H9 (cell line): Measurements from ENCODE around the gene YBX1. TPM values are rescaled to one million over a fixed set of nuclear protein-coding genes. Genes with fewer than 3 reads are reported as not detected.

ENCODE experiments used
- DNase-seq: peaks from one replicate; pipeline ENCODE4 v3.0.0-alpha.2; 2017
- H2AFZ ChIP-seq: one replicate; pipeline ENCODE4 v1.6.1; 2013; ENCODE audit warnings: mild to moderate bottlenecking, low read length, control low read depth, moderate library complexity
- H2AK5ac ChIP-seq: 2 replicates; pipeline ENCODE4 v1.6.1; 2013; ENCODE audit warnings: low read length, control low read depth, mixed read lengths; ENCODE audit not compliant: insufficient read length
- H2BK120ac ChIP-seq: one replicate; pipeline ENCODE4 v1.6.1; 2013; ENCODE audit warnings: low read depth, mild to moderate bottlenecking, low read length, control low read depth, inconsistent platforms; ENCODE audit not compliant: poor library complexity, severe bottlenecking
- H2BK12ac ChIP-seq: 2 replicates; pipeline ENCODE4 v1.6.1; 2013; ENCODE audit warnings: low read length, control low read depth, mixed read lengths, low read depth; ENCODE audit not compliant: insufficient read length
- H2BK15ac ChIP-seq: 2 replicates; pipeline ENCODE4 v1.6.1; 2013; ENCODE audit warnings: low read depth, low read length, control low read depth
- H2BK20ac ChIP-seq: one replicate; pipeline ENCODE4 v1.6.1; 2013; ENCODE audit warnings: low read depth, mild to moderate bottlenecking, low read length, control low read depth, inconsistent platforms; ENCODE audit not compliant: poor library complexity, severe bottlenecking
- H2BK5ac ChIP-seq: 2 replicates; pipeline ENCODE4 v1.6.1; 2013; ENCODE audit warnings: low read length, control low read depth, mixed read lengths; ENCODE audit not compliant: insufficient read length
- H3K14ac ChIP-seq: 2 replicates; pipeline ENCODE4 v1.6.1; 2013; ENCODE audit warnings: low read length, control low read depth; ENCODE audit not compliant: insufficient read depth
- H3K18ac ChIP-seq: 2 replicates; pipeline ENCODE4 v1.6.1; 2013; ENCODE audit warnings: low read depth, mild to moderate bottlenecking, mixed read lengths, low read length, control low read depth; ENCODE audit not compliant: insufficient read length
- H3K23ac ChIP-seq: 2 replicates; pipeline ENCODE4 v1.6.1; 2013; ENCODE audit warnings: low read length, control low read depth, mixed read lengths, low read depth; ENCODE audit not compliant: insufficient read length
- H3K23me2 ChIP-seq: 2 replicates; pipeline ENCODE4 v1.6.1; 2013; ENCODE audit warnings: low read depth, mild to moderate bottlenecking, mixed read lengths, low read length, control low read depth; ENCODE audit not compliant: insufficient read length, poor library complexity, severe bottlenecking
- H3K27ac ChIP-seq: 2 replicates; pipeline ENCODE4 v1.5.1; 2013; ENCODE audit warnings: low read length, control low read depth, mixed read lengths, low read depth; ENCODE audit not compliant: insufficient read length
- H3K27me3 ChIP-seq: 2 replicates; pipeline ENCODE4 v1.6.1; 2013; ENCODE audit warnings: low read length, control low read depth, inconsistent platforms; ENCODE audit not compliant: insufficient read depth
- H3K4ac ChIP-seq: 2 replicates; pipeline ENCODE4 v1.6.1; 2013; ENCODE audit warnings: low read depth, mild to moderate bottlenecking, control low read depth, inconsistent platforms, low read length, moderate library complexity
- H3K4me1 ChIP-seq: 2 replicates; pipeline ENCODE4 v1.6.1; 2013; ENCODE audit warnings: low read length, control low read depth, inconsistent platforms; ENCODE audit not compliant: insufficient read depth
- H3K4me2 ChIP-seq: 2 replicates; pipeline ENCODE4 v1.6.1; 2013; ENCODE audit warnings: low read length, control low read depth, mixed read lengths; ENCODE audit not compliant: insufficient read length, insufficient read depth
- H3K56ac ChIP-seq: 2 replicates; pipeline ENCODE4 v1.6.1; 2013; ENCODE audit warnings: low read depth, mild to moderate bottlenecking, mixed read lengths, low read length, control low read depth; ENCODE audit not compliant: insufficient read length
- H3K79me1 ChIP-seq: 2 replicates; pipeline ENCODE4 v1.6.1; 2013; ENCODE audit warnings: low read depth, mild to moderate bottlenecking, moderate library complexity, low read length, control low read depth, inconsistent platforms; ENCODE audit not compliant: insufficient read depth, poor library complexity, severe bottlenecking
- H3K79me2 ChIP-seq: 2 replicates; pipeline ENCODE4 v1.6.1; 2013; ENCODE audit warnings: low read length, control low read depth, inconsistent platforms; ENCODE audit not compliant: insufficient read depth
- H3K9ac ChIP-seq: 2 replicates; pipeline ENCODE4 v1.6.1; 2013; ENCODE audit warnings: low read length, control low read depth, mixed read lengths; ENCODE audit not compliant: insufficient read length; ENCODE audit errors: extremely low read depth
- H3K9me3 ChIP-seq: one replicate; pipeline ENCODE4 v1.6.1; 2013; ENCODE audit warnings: low read depth, low read length, inconsistent platforms; ENCODE audit not compliant: control insufficient read depth
- H3T11ph ChIP-seq: one replicate; pipeline ENCODE4 v1.6.1; 2013; ENCODE audit warnings: mild to moderate bottlenecking, low read length, control low read depth, inconsistent platforms
- H4K20me1 ChIP-seq: one replicate; pipeline ENCODE4 v1.6.1; 2013; ENCODE audit not compliant: control insufficient read depth, insufficient read length, insufficient read depth
- H4K5ac ChIP-seq: 2 replicates; pipeline ENCODE4 v1.6.1; 2013; ENCODE audit warnings: low read depth, mild to moderate bottlenecking, mixed read lengths, low read length, control low read depth; ENCODE audit not compliant: insufficient read length
- H4K8ac ChIP-seq: replicated peaks from 2 replicates; pipeline ENCODE4 v1.6.1; 2013; ENCODE audit warnings: low read length, control low read depth, mixed read lengths, low read depth; ENCODE audit not compliant: insufficient read length
- H4K91ac ChIP-seq: 2 replicates; pipeline ENCODE4 v1.6.1; 2013; ENCODE audit warnings: low read depth, mild to moderate bottlenecking, moderate library complexity, mixed read lengths, low read length, control low read depth; ENCODE audit not compliant: insufficient read length
- H3K27ac Mint-ChIP-seq, 3 experiments: 2 replicates in 2 of 3; 3 replicates in 1 of 3; pipeline ENCODE4 v1.8.0; 2020 to 2021; ENCODE audit warnings: mixed read lengths in 3 of 3, mild to moderate bottlenecking in 1 of 3, moderate library complexity in 1 of 3
- H3K27me3 Mint-ChIP-seq: 2 replicates; pipeline ENCODE4 v1.8.0; 2021; ENCODE audit warnings: low read depth, mild to moderate bottlenecking, moderate library complexity, mixed read lengths
- H3K36me3 Mint-ChIP-seq, 3 experiments: 2 replicates in 2 of 3; 3 replicates in 1 of 3; pipeline ENCODE4 v1.8.0; 2020 to 2021; ENCODE audit warnings: low read depth in 3 of 3, mixed read lengths in 3 of 3; ENCODE audit not compliant: insufficient read depth in 1 of 3
- H3K4me1 Mint-ChIP-seq, 2 experiments: 2 replicates each; pipeline ENCODE4 v1.8.0; 2020; ENCODE audit warnings: mixed read lengths in 2 of 2
- H3K4me3 Mint-ChIP-seq, 2 experiments: 2 replicates in 1 of 2; 3 replicates in 1 of 2; pipeline ENCODE4 v1.8.0; 2020 to 2021; ENCODE audit warnings: mild to moderate bottlenecking in 2 of 2, mixed read lengths in 2 of 2, moderate library complexity in 1 of 2
- H3K9me3 Mint-ChIP-seq, 2 experiments: 2 replicates in 1 of 2; 3 replicates in 1 of 2; pipeline ENCODE4 v1.8.0; 2020; ENCODE audit warnings: mild to moderate bottlenecking in 2 of 2, mixed read lengths in 2 of 2, moderate library complexity in 1 of 2
- WGBS: extraction: QIAGEN DNeasy Blood & Tissue Kit; methylation state at CpG from one replicate; pipeline ENCODE4 v1.1.7; 2013; ENCODE audit warnings: missing lambda C conversion rate, low lambda C conversion rate, mixed read lengths; ENCODE audit not compliant: insufficient read length; ENCODE audit errors: extremely low coverage; 5-methylcytosine and 5-hydroxymethylcytosine counted together
- total RNA-seq: library from RNA; stranded (reverse); gene quantifications from 2 replicates; pipeline ENCODE4 v1.2.1, GENCODE V29; 2021
- TF ChIP-seq, protein P1 (sequence below): fragments of 200-600 bp; sonication (generic); conservative IDR thresholded peaks from 3 replicates; pipeline ENCODE4 v1.8.0; 2021; ENCODE audit warnings: antibody characterized with exemption, mild to moderate bottlenecking

Gene YBX1
- total RNA-seq, 1 experiment from 2014 or later: 1,019 TPM

DNA sequence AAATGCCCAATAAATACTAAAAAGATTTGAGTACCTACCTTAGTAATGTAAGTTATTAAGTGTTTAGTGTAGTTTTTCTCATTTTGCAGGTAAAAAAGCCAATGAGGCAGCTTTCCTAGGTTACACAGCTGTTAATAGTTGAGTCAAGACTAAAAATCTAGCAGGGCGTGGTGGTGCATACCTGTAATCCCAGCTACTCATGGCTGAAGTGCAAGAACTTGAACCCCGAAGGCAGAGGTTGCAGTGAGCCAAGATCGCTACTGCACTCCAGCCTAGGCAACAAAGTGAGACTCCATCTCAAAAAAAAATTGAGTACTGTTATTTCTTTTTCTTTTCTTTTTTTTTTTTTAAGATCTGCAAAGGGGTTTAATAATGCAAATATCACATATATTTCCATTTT lies 7.7 kb downstream of the YBX1 start:
- peaks cover 17 to 58% (median 51%) of the 10 kb centered on the region in 3 experiments for H3K36me3 Mint-ChIP-seq
- Histone ChIP-seq H3T11ph (no peak overlapping the region), H3K23ac (no peak overlapping the region), H4K8ac (no peak overlapping the region), H3K79me2 (peaks cover 84% of the 10 kb centered on the region), H3K27me3 (no peaks in the 10 kb centered on the region), H3K27ac (no peak overlapping the region), H2BK20ac (no peak overlapping the region), H3K9me3 (no peaks in the 10 kb centered on the region), H3K9ac (no peak overlapping the region), H3K4me2 (no peak overlapping the region), H3K14ac (no peak overlapping the region), H2BK15ac (no peak overlapping the region), H2AK5ac (no peak overlapping the region), H3K79me1 (peaks cover 4% of the 10 kb centered on the region), H2BK12ac (no peak overlapping the region), H3K4me1 (no peaks in the 10 kb centered on the region; the same call in 1 of the 2 replicates), H4K5ac (no peak overlapping the region), H2AFZ (no peak overlapping the region), H3K18ac (no peak overlapping the region), H2BK5ac (no peak overlapping the region), H3K4ac (no peak overlapping the region), H2BK120ac (no peak overlapping the region), H3K23me2 (no peaks in the 10 kb centered on the region), H4K91ac (no peak overlapping the region), H3K56ac (no peak overlapping the region), H4K20me1 (no peaks in the 10 kb centered on the region)
- no peak for DNase-seq
- no peak overlapping the region; a peak in 1 of 7 replicates for H3K27ac Mint-ChIP-seq
- peaks cover 60 to 67% of the 10 kb centered on the region in 2 experiments for H3K4me1 Mint-ChIP-seq
- WGBS: no CpG with 5 or more reads among the region's 3 CpGs
- H3K4me3 Mint-ChIP-seq: no peak overlapping the region
- H3K27me3 Mint-ChIP-seq: no peaks in the 10 kb centered on the region
- H3K9me3 Mint-ChIP-seq: no peaks in the 10 kb centered on the region
- TF ChIP-seq, protein P1, sequence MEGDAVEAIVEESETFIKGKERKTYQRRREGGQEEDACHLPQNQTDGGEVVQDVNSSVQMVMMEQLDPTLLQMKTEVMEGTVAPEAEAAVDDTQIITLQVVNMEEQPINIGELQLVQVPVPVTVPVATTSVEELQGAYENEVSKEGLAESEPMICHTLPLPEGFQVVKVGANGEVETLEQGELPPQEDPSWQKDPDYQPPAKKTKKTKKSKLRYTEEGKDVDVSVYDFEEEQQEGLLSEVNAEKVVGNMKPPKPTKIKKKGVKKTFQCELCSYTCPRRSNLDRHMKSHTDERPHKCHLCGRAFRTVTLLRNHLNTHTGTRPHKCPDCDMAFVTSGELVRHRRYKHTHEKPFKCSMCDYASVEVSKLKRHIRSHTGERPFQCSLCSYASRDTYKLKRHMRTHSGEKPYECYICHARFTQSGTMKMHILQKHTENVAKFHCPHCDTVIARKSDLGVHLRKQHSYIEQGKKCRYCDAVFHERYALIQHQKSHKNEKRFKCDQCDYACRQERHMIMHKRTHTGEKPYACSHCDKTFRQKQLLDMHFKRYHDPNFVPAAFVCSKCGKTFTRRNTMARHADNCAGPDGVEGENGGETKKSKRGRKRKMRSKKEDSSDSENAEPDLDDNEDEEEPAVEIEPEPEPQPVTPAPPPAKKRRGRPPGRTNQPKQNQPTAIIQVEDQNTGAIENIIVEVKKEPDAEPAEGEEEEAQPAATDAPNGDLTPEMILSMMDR: no peak
